B cell (primary cell): Measurements from ENCODE around the gene FCN2. TPM values are rescaled to one million over a fixed set of nuclear protein-coding genes. Genes with fewer than 3 reads are reported as not detected.
A peak's percentile ranks its signal among the peaks of the same experiment; 100 is the strongest.

Experiments
- ATAC-seq: fragments of 200-7000 bp; cut with Tn5 transposase; one replicate; pipeline ENCODE4 v1.10.0; 2021; ENCODE audit warnings: low read depth, mild to moderate bottlenecking, moderate number of reproducible peaks, moderate library complexity
- CTCF ChIA-PET: fragments of 350-600 bp; sonication (Branson Sonifier 250); formaldehyde crosslinking; loops from one replicate; lab custom pipeline; 2021; ENCODE audit warnings: antibody characterized with exemption, inconsistent platforms; lab: Charles Lee
- POLR2A ChIA-PET: fragments of 350-600 bp; sonication (Branson Sonifier 250); formaldehyde crosslinking; loops from one replicate; lab custom pipeline; 2021; ENCODE audit warnings: antibody characterized with exemption; lab: Charles Lee
- DNase-seq: peaks from one replicate; pipeline ENCODE4 v3.0.0; 2013
- H2AFZ ChIP-seq: 2 replicates; pipeline ENCODE4 v1.6.1; 2012; ENCODE audit warnings: mild to moderate bottlenecking, low read depth, low read length; ENCODE audit not compliant: insufficient read depth, poor library complexity, severe bottlenecking
- H3K27ac ChIP-seq, 2 donors: 1 replicate in 1 of 2; 2 replicates in 1 of 2; pipeline ENCODE4 v1.5.1; 2012 to 2013; ENCODE audit warnings: low read length in 2 of 2, mild to moderate bottlenecking in 2 of 2, moderate library complexity in 1 of 2
- H3K27me3 ChIP-seq, 4 experiments: fragments of 200-600 bp in 1 of 4; sonication (generic) in 1 of 4; replicated peaks in 1 of 4; 1 replicate in 2 of 4; 2 replicates in 2 of 4; pipeline versions ENCODE4 v1.6.1 to v1.7.0; 2013 to 2016; ENCODE audit warnings: low read length in 3 of 4, mild to moderate bottlenecking in 2 of 4, mixed read lengths in 1 of 4, moderate library complexity in 1 of 4; ENCODE audit not compliant: insufficient read depth in 4 of 4, control insufficient read depth in 3 of 4; ENCODE audit errors: control extremely low read depth in 1 of 4
- H3K36me3 ChIP-seq, 2 experiments: replicated peaks in 1 of 2; 1 replicate in 1 of 2; 2 replicates in 1 of 2; pipeline versions ENCODE4 v1.6.1 to v1.7.1; 2013; ENCODE audit warnings: low read length in 1 of 2; ENCODE audit not compliant: insufficient read depth in 2 of 2, control insufficient read depth in 1 of 2; ENCODE audit errors: control extremely low read depth in 1 of 2, extremely low read depth in 1 of 2
- H3K4me1 ChIP-seq, 2 donors: fragments of 200-600 bp in 1 of 2; sonication (generic) in 1 of 2; 1 replicate in 1 of 2; 2 replicates in 1 of 2; pipeline versions ENCODE4 v1.5.1 to v1.6.1; 2013 to 2017; ENCODE audit warnings: low read length in 2 of 2; ENCODE audit not compliant: control insufficient read depth in 2 of 2, insufficient read depth in 2 of 2
- H3K4me2 ChIP-seq: replicated peaks from 2 replicates; pipeline ENCODE3; 2012; ENCODE audit warnings: mild to moderate bottlenecking, low read depth, low read length; ENCODE audit not compliant: poor library complexity, severe bottlenecking
- H3K4me3 ChIP-seq, 5 experiments: fragments of 200-600 bp in 1 of 5; sonication (generic) in 1 of 5; 1 replicate in 3 of 5; 2 replicates in 2 of 5; pipeline versions ENCODE4 v1.5.1 to v1.7.0; 2011 to 2016; ENCODE audit warnings: low read length in 4 of 5, mild to moderate bottlenecking in 4 of 5, low read depth in 2 of 5, control low read depth in 1 of 5, moderate library complexity in 1 of 5; ENCODE audit not compliant: insufficient read depth in 1 of 5; ENCODE audit errors: control extremely low read depth in 1 of 5, extremely low read depth in 1 of 5
- H3K79me2 ChIP-seq: fragments of 200-600 bp; sonication (generic); one replicate; pipeline ENCODE4 v1.6.0; 2016; ENCODE audit warnings: low read length; ENCODE audit not compliant: control insufficient read depth, insufficient read depth
- H3K9ac ChIP-seq: fragments of 200-600 bp; sonication (generic); 2 replicates; pipeline ENCODE4 v1.6.1; 2017; ENCODE audit warnings: mild to moderate bottlenecking, low read length, moderate library complexity
- H3K9me3 ChIP-seq, 3 donors: one replicate each; pipeline versions ENCODE4 v1.6.1 to v1.7.1; 2013; ENCODE audit warnings: low read length in 2 of 3; ENCODE audit not compliant: control insufficient read depth in 2 of 3, insufficient read depth in 1 of 3; ENCODE audit errors: control extremely low read depth in 1 of 3
- H4K20me1 ChIP-seq: 2 replicates; pipeline ENCODE4 v1.6.0; 2012; ENCODE audit warnings: mild to moderate bottlenecking, low read length; ENCODE audit not compliant: insufficient read depth, control insufficient read depth, poor library complexity, severe bottlenecking
- H3K27ac Mint-ChIP-seq: one replicate; pipeline ENCODE4 v1.8.0; 2021; ENCODE audit warnings: mixed read lengths
- H3K27me3 Mint-ChIP-seq: one replicate; pipeline ENCODE4 v1.8.0; 2021; ENCODE audit warnings: mixed read lengths
- H3K4me1 Mint-ChIP-seq: one replicate; pipeline ENCODE4 v1.8.0; 2021; ENCODE audit warnings: mixed read lengths
- H3K4me3 Mint-ChIP-seq: one replicate; pipeline ENCODE4 v1.8.0; 2021; ENCODE audit warnings: mixed read lengths
- H3K9me3 Mint-ChIP-seq: one replicate; pipeline ENCODE4 v1.8.0; 2022; ENCODE audit warnings: mixed read lengths; ENCODE audit not compliant: insufficient read depth
- CTCF ChIP-seq: fragments of 200-600 bp; IDR thresholded peaks from one replicate; pipeline ENCODE4 v1.8.0; 2022; ENCODE audit warnings: antibody characterized with exemption, mild to moderate bottlenecking
- EZH2 ChIP-seq: IDR thresholded peaks from 2 replicates; pipeline ENCODE4 v1.6.1; 2012; ENCODE audit warnings: borderline replicate concordance, low read depth, mild to moderate bottlenecking, moderate library complexity, low read length; ENCODE audit not compliant: insufficient read depth, poor library complexity, severe bottlenecking
- WGBS: methylation state at CpG from one replicate; pipeline ENCODE4 v1.1.5; 2013; ENCODE audit warnings: missing lambda C conversion rate; ENCODE audit not compliant: insufficient coverage; 5-methylcytosine and 5-hydroxymethylcytosine counted together
- intact Hi-C: fragments of 100-400 bp; cut with micrococcal nuclease; formaldehyde crosslinking; loops from one replicate; pipeline ENCODE4 v1.10.0; 2022
- polyA plus RNA-seq: library from polyadenylated mRNA; depleted of rRNA; stranded (reverse); fragments of >200 nt; gene quantifications from 2 replicates; pipeline ENCODE4 v1.2.3, GENCODE V29; 2012
- total RNA-seq, 2 donors: library from RNA; stranded (reverse); fragments of 120-200 nt in 1 of 2; gene quantifications; 1 replicate in 1 of 2; 2 replicates in 1 of 2; pipeline versions ENCODE4 v1.2.3 to v1.2.4, GENCODE V29; 2013 to 2022

Gene FCN2
- total and polyA plus RNA-seq, 2 donors (not counting 1 experiment from before 2014, with no cell fraction given), result not detected

GRCh38 chr9:134915046-134915985 lies 34.7 kb downstream of the FCN2 start:
- H3K4me3 Mint-ChIP-seq, result no peak overlapping the region
- H3K9ac ChIP-seq, result no peak overlapping the region
- no peak overlapping the region for H3K27ac Mint-ChIP-seq
- 95% methylated on average over 25 of the region's 26 CpGs for WGBS
- H4K20me1 ChIP-seq, result no peaks in the 10 kb centered on the region
- peak overlapping the region in 1 of 5 experiments; percentile 6 for H3K4me3 ChIP-seq
- DNase-seq (no peak), ATAC-seq (no peak)
- POLR2A ChIA-PET, result no interaction called here
- peaks cover 9% of the 10 kb centered on the region for H3K27me3 Mint-ChIP-seq
- no peaks in the 10 kb centered on the region for H3K4me1 Mint-ChIP-seq
- intact Hi-C loops, result no loop called here
- no peaks in the 10 kb centered on the region for H3K36me3 ChIP-seq
- peaks cover 0 to 5% of the 10 kb centered on the region in 2 donors for H3K4me1 ChIP-seq
- H2AFZ ChIP-seq, result no peak overlapping the region
- H3K79me2 ChIP-seq, result no peaks in the 10 kb centered on the region
- CTCF ChIA-PET, result no interaction called here
- H3K27me3 ChIP-seq, result peaks cover 0 to 19% (median 2%) of the 10 kb centered on the region in 4 experiments
- H3K4me2 ChIP-seq, result no peak overlapping the region
- peaks cover 7% of the 10 kb centered on the region for H3K9me3 Mint-ChIP-seq
- H3K9me3 ChIP-seq, result peaks cover 1 to 17% (median 14%) of the 10 kb centered on the region in 3 donors
- H3K27ac ChIP-seq, result no peak overlapping the region
- TF ChIP-seq CTCF (no peak), EZH2 (no peak)

- intact Hi-C loops, result no loop called here
- H3K27ac Mint-ChIP-seq, result no peak overlapping the region
- DNase-seq, result no peak
- H3K36me3 ChIP-seq, result no peaks in the 10 kb centered on the region
- H3K4me1 Mint-ChIP-seq, result no peaks in the 10 kb centered on the region
- H3K27me3 Mint-ChIP-seq, result peaks cover 6% of the 10 kb centered on the region
- H3K4me1 ChIP-seq, result peaks cover 0 to 5% of the 10 kb centered on the region in 2 donors
- peaks cover 7% of the 10 kb centered on the region for H3K9me3 Mint-ChIP-seq
- CTCF ChIA-PET, result no interaction called here
- no peak overlapping the region for H3K9ac ChIP-seq
- H4K20me1 ChIP-seq, result no peaks in the 10 kb centered on the region
- WGBS, result 93% methylated on average over 2 of the region's 8 CpGs
- H3K27ac ChIP-seq, result no peak overlapping the region
- peak overlapping the region in 1 of 5 experiments; percentile 68 for H3K4me3 ChIP-seq
- H3K4me3 Mint-ChIP-seq, result no peak overlapping the region
- POLR2A ChIA-PET, result no interaction called here
- no peak overlapping the region for H3K4me2 ChIP-seq
- H3K9me3 ChIP-seq, result peaks cover 1 to 18% (median 17%) of the 10 kb centered on the region in 3 donors
- no peaks in the 10 kb centered on the region for H3K79me2 ChIP-seq
- ATAC-seq, result no peak
- TF ChIP-seq EZH2, result no peak
- no peak for TF ChIP-seq CTCF
- H2AFZ ChIP-seq, result no peak overlapping the region
- peaks cover 0 to 15% (median 0%) of the 10 kb centered on the region in 4 experiments for H3K27me3 ChIP-seq
Observed at GRCh38 chr9:134916161-134916665, 35.6 kb downstream of the FCN2 start.
